HCT116 (cell line): Measurements from ENCODE around the gene NPVF. TPM values are rescaled to one million over a fixed set of nuclear protein-coding genes. Genes with fewer than 3 reads are reported as not detected.

Source experiments
- ATAC-seq: fragments of 200-7000 bp; cut with Tn5 transposase; 2 replicates; pipeline ENCODE4 v1.9.1; 2020; ENCODE audit warnings: mild to moderate bottlenecking, moderate library complexity
- BruUV-seq: library from RNA; stranded (reverse); fragments of 400-500 nt; replicated peaks from 2 replicates; lab custom pipeline; 2021; lab: Mats Ljungman, UMichigan
- CTCF ChIA-PET: fragments of 300-600 bp; sonication (Branson Sonifier 250); formaldehyde crosslinking; loops from one replicate; lab custom pipeline; 2021; ENCODE audit warnings: antibody characterized with exemption; lab: Charles Lee
- POLR2A ChIA-PET: fragments of 300-600, 350-600 bp; sonication (Branson Sonifier 250); formaldehyde crosslinking; loops from one replicate; lab custom pipeline; 2021; ENCODE audit warnings: antibody characterized with exemption; lab: Charles Lee
- RAD21 ChIA-PET, 2 experiments: fragments of 300-600 bp; sonication (Branson Sonifier 250); formaldehyde crosslinking; loops; one replicate each; lab custom pipeline; 2023; ENCODE audit warnings: low total read pairs in 2 of 2; ENCODE audit not compliant: uncharacterized antibody in 2 of 2, unreplicated experiment in 2 of 2, low non-redundant PET in 1 of 2; lab: Charles Lee
- DNase-seq: peaks from one replicate; pipeline ENCODE4 v3.0.0-alpha.2; 2010; ENCODE audit warnings: low read depth, low spot score
- H2AFZ ChIP-seq: fragments of 200-600 bp; shearing (Covaris generic), sonication (generic); 2 replicates; pipeline ENCODE4 v1.6.1; 2017; ENCODE audit warnings: low read depth, mixed run types, mixed read lengths, antibody characterized with exemption, low read length; ENCODE audit not compliant: poor library complexity, severe bottlenecking
- H3K27ac ChIP-seq: 2 replicates; pipeline ENCODE4 v1.5.1; 2012; ENCODE audit warnings: low read depth, low read length
- H3K27me3 ChIP-seq: fragments of 200-600 bp; sonication (generic); 2 replicates; pipeline ENCODE4 v1.6.1; 2016; ENCODE audit warnings: mixed run types, low read length, mixed read lengths; ENCODE audit not compliant: insufficient read depth
- H3K36me3 ChIP-seq, 2 experiments: fragments of 200-500 bp in 1 of 2; fragments of 200-600 bp in 1 of 2; sonication (Bioruptor generic) in 1 of 2; sonication (generic) in 1 of 2; 2 replicates each; pipeline versions ENCODE4 v1.5.1 to v1.6.1; 2014 to 2016; ENCODE audit warnings: low read length in 2 of 2, inconsistent platforms in 1 of 2, mixed read lengths in 1 of 2, mixed run types in 1 of 2; ENCODE audit not compliant: insufficient read depth in 2 of 2, control insufficient read depth in 1 of 2
- H3K4me1 ChIP-seq, 2 experiments: fragments of 200-600 bp in 1 of 2; sonication (generic) in 1 of 2; 2 replicates each; pipeline versions ENCODE4 v1.5.1 to v1.6.1; 2012 to 2017; ENCODE audit warnings: low read length in 2 of 2, inconsistent platforms in 1 of 2, mild to moderate bottlenecking in 1 of 2, mixed read lengths in 1 of 2, mixed run types in 1 of 2, moderate library complexity in 1 of 2; ENCODE audit not compliant: insufficient read depth in 2 of 2, control insufficient read depth in 1 of 2
- H3K4me2 ChIP-seq: fragments of 200-600 bp; sonication (generic); 2 replicates; pipeline ENCODE4 v1.6.1; 2017; ENCODE audit warnings: mixed run types, low read length, mixed read lengths
- H3K4me3 ChIP-seq, 2 experiments: fragments of 200-600 bp in 1 of 2; sonication (generic) in 1 of 2; replicated peaks in 1 of 2; 2 replicates each; pipeline ENCODE4 v1.5.1; 2011 to 2016; ENCODE audit warnings: low read length in 2 of 2, control low read depth in 1 of 2, low read depth in 1 of 2, mild to moderate bottlenecking in 1 of 2, mixed read lengths in 1 of 2, mixed run types in 1 of 2
- H3K79me2 ChIP-seq: fragments of 200-600 bp; sonication (generic); 2 replicates; pipeline ENCODE4 v1.6.1; 2017; ENCODE audit warnings: mild to moderate bottlenecking, mixed run types, low read length, moderate library complexity, mixed read lengths; ENCODE audit not compliant: insufficient read depth
- H3K9ac ChIP-seq: fragments of 200-600 bp; sonication (generic); 2 replicates; pipeline ENCODE4 v1.6.1; 2016; ENCODE audit warnings: low read length, mixed read lengths
- H3K9me2 ChIP-seq: fragments of 200-600 bp; sonication (generic), shearing (Covaris generic); 2 replicates; pipeline ENCODE4 v1.6.1; 2017; ENCODE audit warnings: mixed run types, mild to moderate bottlenecking, moderate library complexity; ENCODE audit not compliant: insufficient read depth
- H3K9me3 ChIP-seq, 2 experiments: fragments of 200-500 bp in 1 of 2; fragments of 200-600 bp in 1 of 2; sonication (Bioruptor generic) in 1 of 2; sonication (generic) in 1 of 2; 2 replicates each; pipeline ENCODE4 v1.6.1; 2014 to 2017; ENCODE audit warnings: low read length in 2 of 2, mixed read lengths in 2 of 2, inconsistent platforms in 1 of 2, low read depth in 1 of 2, mild to moderate bottlenecking in 1 of 2, mixed run types in 1 of 2, moderate library complexity in 1 of 2; ENCODE audit not compliant: control insufficient read depth in 1 of 2, insufficient read depth in 1 of 2
- H4K20me1 ChIP-seq: fragments of 200-600 bp; sonication (generic), shearing (Covaris generic); 2 replicates; pipeline ENCODE4 v1.6.1; 2017; ENCODE audit warnings: mixed run types, mild to moderate bottlenecking, moderate library complexity; ENCODE audit not compliant: insufficient read depth
- ATF3 ChIP-seq: IDR thresholded peaks from 2 replicates; pipeline ENCODE4 v1.6.1; 2012
- CBX3 ChIP-seq: IDR thresholded peaks from 2 replicates; pipeline ENCODE4 v1.6.1; 2012; ENCODE audit warnings: low read depth
- CEBPB ChIP-seq: IDR thresholded peaks from 2 replicates; pipeline ENCODE4 v1.6.1; 2012; ENCODE audit warnings: low read depth
- CTCF ChIP-seq, 3 experiments: fragments of 200-600 bp in 1 of 3; sonication (generic) in 1 of 3; IDR thresholded peaks in 2 of 3; conservative IDR thresholded peaks in 1 of 3; 2 replicates each; pipeline ENCODE4 v1.5.1; 2012 to 2017; ENCODE audit warnings: low read depth in 2 of 3, low read length in 2 of 3, antibody characterized with exemption in 1 of 3, borderline replicate concordance in 1 of 3, control low read depth in 1 of 3, mild to moderate bottlenecking in 1 of 3, mixed read lengths in 1 of 3, mixed run types in 1 of 3, moderate library complexity in 1 of 3; ENCODE audit not compliant: insufficient read depth in 1 of 3
- EGR1 ChIP-seq: IDR thresholded peaks from 2 replicates; pipeline ENCODE4 v1.6.1; 2012; ENCODE audit warnings: low read depth
- ELF1 ChIP-seq: IDR thresholded peaks from 2 replicates; pipeline ENCODE4 v1.6.1; 2012; ENCODE audit warnings: low read depth, borderline replicate concordance
- EZH2 ChIP-seq: fragments of 200-600 bp; sonication (generic); IDR thresholded peaks from 2 replicates; pipeline ENCODE4 v1.6.1; 2017; ENCODE audit warnings: antibody characterized with exemption, mixed run types
- EZH2phosphoT487 ChIP-seq: fragments of 200-600 bp; IDR thresholded peaks from 2 replicates; pipeline ENCODE4 v1.6.1; 2018; ENCODE audit warnings: antibody characterized with exemption, borderline replicate concordance
- FOSL1 ChIP-seq: IDR thresholded peaks from 2 replicates; pipeline ENCODE4 v1.6.1; 2012; ENCODE audit warnings: low read depth
- JUND ChIP-seq: IDR thresholded peaks from 2 replicates; pipeline ENCODE4 v1.6.1; 2012
- MAX ChIP-seq: IDR thresholded peaks from 2 replicates; pipeline ENCODE4 v1.6.1; 2012
- POLR2AphosphoS5 ChIP-seq: IDR thresholded peaks from 2 replicates; pipeline ENCODE4 v1.6.1; 2011; ENCODE audit warnings: mild to moderate bottlenecking, low read depth, low read length, moderate library complexity
- RAD21 ChIP-seq: IDR thresholded peaks from 2 replicates; pipeline ENCODE4 v1.6.1; 2012; ENCODE audit warnings: low read depth, mild to moderate bottlenecking
- SIN3A ChIP-seq: IDR thresholded peaks from 2 replicates; pipeline ENCODE4 v1.6.1; 2012; ENCODE audit warnings: low read depth
- SP1 ChIP-seq: IDR thresholded peaks from 2 replicates; pipeline ENCODE4 v1.6.1; 2012; ENCODE audit warnings: low read depth
- SRF ChIP-seq: IDR thresholded peaks from 2 replicates; pipeline ENCODE4 v1.6.1; 2012; ENCODE audit warnings: low read depth
- TCF7L2 ChIP-seq: IDR thresholded peaks from 2 replicates; pipeline ENCODE4 v1.7.0; 2011; ENCODE audit warnings: borderline replicate concordance, inconsistent platforms; ENCODE audit not compliant: insufficient read depth, insufficient read length; ENCODE audit errors: extremely low read depth
- ZBTB33 ChIP-seq: IDR thresholded peaks from 2 replicates; pipeline ENCODE4 v1.6.1; 2011; ENCODE audit warnings: mild to moderate bottlenecking, low read length, moderate library complexity; ENCODE audit not compliant: insufficient replicate concordance; ENCODE audit errors: extremely low read depth
- intact Hi-C: fragments of 100-400 bp; cut with micrococcal nuclease; formaldehyde crosslinking; loops from 2 replicates; pipeline ENCODE4 v1.10.0; 2022
- total RNA-seq: library from RNA; stranded (reverse); gene quantifications from one replicate; pipeline ENCODE4 v1.2.1, GENCODE V29; 2021; ENCODE audit not compliant: unreplicated experiment

NPVF gene
- total RNA-seq, 1 experiment from 2014 or later: not detected

- Histone ChIP-seq H3K4me1 (no peaks in the 10 kb centered on the region), H3K9me2 (no peaks in the 10 kb centered on the region), H3K79me2 (no peaks in the 10 kb centered on the region), H3K27ac (no peak overlapping the region), H3K4me2 (no peak overlapping the region), H3K27me3 (peaks cover 33% of the 10 kb centered on the region), H2AFZ (no peak overlapping the region), H3K36me3 (no peaks in the 10 kb centered on the region), H4K20me1 (no peaks in the 10 kb centered on the region), H3K4me3 (no peak overlapping the region), H3K9ac (no peak overlapping the region), H3K9me3 (no peaks in the 10 kb centered on the region)
- TF ChIP-seq SIN3A: no peak
- TF ChIP-seq FOSL1: no peak
- no peak for TF ChIP-seq EZH2
- TF ChIP-seq CTCF (IDR thresholded peaks at IDR 0.05 in 2 of 3, conservative IDR thresholded peaks at IDR 0.05 in 1 of 3; ENCODE audit: borderline replicate concordance in 1 of 3, insufficient read depth in 1 of 3, low read depth in 2 of 3, low read length in 2 of 3): no peak
- TF ChIP-seq MAX: no peak
- TF ChIP-seq RAD21: no peak
- TF ChIP-seq ELF1: no peak
- no peak for TF ChIP-seq ZBTB33
- no peak for TF ChIP-seq EGR1
- TF ChIP-seq JUND: no peak
- TF ChIP-seq ATF3: no peak
- TF ChIP-seq POLR2AphosphoS5: no peak
- TF ChIP-seq SP1: no peak
- TF ChIP-seq TCF7L2: no peak
- no peak for TF ChIP-seq CBX3
- TF ChIP-seq CEBPB: no peak
- TF ChIP-seq SRF: no peak
- TF ChIP-seq EZH2phosphoT487: no peak
- DNase-seq (no peak), ATAC-seq (no peak)
- POLR2A ChIA-PET: no interaction called here
- BruUV-seq: no TSS peak
- RAD21 ChIA-PET: no interaction called here
- intact Hi-C loops: no loop called here
- CTCF ChIA-PET: no interaction called here
Measured at GRCh38 chr7:25240896-25241295, 12.6 kb upstream of the NPVF start.
